H9 (cell line): ENCODE measurements around the gene PLEKHG3. TPM values are rescaled to one million over a fixed set of nuclear protein-coding genes. Genes with fewer than 3 reads are reported as not detected.

Source experiments
- DNase-seq: peaks from one replicate; pipeline ENCODE4 v3.0.0-alpha.2; 2017
- H2AFZ ChIP-seq: one replicate; pipeline ENCODE4 v1.6.1; 2013; ENCODE audit warnings: mild to moderate bottlenecking, low read length, control low read depth, moderate library complexity
- H2AK5ac ChIP-seq: 2 replicates; pipeline ENCODE4 v1.6.1; 2013; ENCODE audit warnings: low read length, control low read depth, mixed read lengths; ENCODE audit not compliant: insufficient read length
- H2BK120ac ChIP-seq: one replicate; pipeline ENCODE4 v1.6.1; 2013; ENCODE audit warnings: low read depth, mild to moderate bottlenecking, low read length, control low read depth, inconsistent platforms; ENCODE audit not compliant: poor library complexity, severe bottlenecking
- H2BK12ac ChIP-seq: 2 replicates; pipeline ENCODE4 v1.6.1; 2013; ENCODE audit warnings: low read length, control low read depth, mixed read lengths, low read depth; ENCODE audit not compliant: insufficient read length
- H2BK15ac ChIP-seq: 2 replicates; pipeline ENCODE4 v1.6.1; 2013; ENCODE audit warnings: low read depth, low read length, control low read depth
- H2BK20ac ChIP-seq: one replicate; pipeline ENCODE4 v1.6.1; 2013; ENCODE audit warnings: low read depth, mild to moderate bottlenecking, low read length, control low read depth, inconsistent platforms; ENCODE audit not compliant: poor library complexity, severe bottlenecking
- H2BK5ac ChIP-seq: 2 replicates; pipeline ENCODE4 v1.6.1; 2013; ENCODE audit warnings: low read length, control low read depth, mixed read lengths; ENCODE audit not compliant: insufficient read length
- H3K14ac ChIP-seq: 2 replicates; pipeline ENCODE4 v1.6.1; 2013; ENCODE audit warnings: low read length, control low read depth; ENCODE audit not compliant: insufficient read depth
- H3K18ac ChIP-seq: 2 replicates; pipeline ENCODE4 v1.6.1; 2013; ENCODE audit warnings: low read depth, mild to moderate bottlenecking, mixed read lengths, low read length, control low read depth; ENCODE audit not compliant: insufficient read length
- H3K23ac ChIP-seq: 2 replicates; pipeline ENCODE4 v1.6.1; 2013; ENCODE audit warnings: low read length, control low read depth, mixed read lengths, low read depth; ENCODE audit not compliant: insufficient read length
- H3K23me2 ChIP-seq: 2 replicates; pipeline ENCODE4 v1.6.1; 2013; ENCODE audit warnings: low read depth, mild to moderate bottlenecking, mixed read lengths, low read length, control low read depth; ENCODE audit not compliant: insufficient read length, poor library complexity, severe bottlenecking
- H3K27ac ChIP-seq: 2 replicates; pipeline ENCODE4 v1.5.1; 2013; ENCODE audit warnings: low read length, control low read depth, mixed read lengths, low read depth; ENCODE audit not compliant: insufficient read length
- H3K27me3 ChIP-seq: 2 replicates; pipeline ENCODE4 v1.6.1; 2013; ENCODE audit warnings: low read length, control low read depth, inconsistent platforms; ENCODE audit not compliant: insufficient read depth
- H3K4ac ChIP-seq: 2 replicates; pipeline ENCODE4 v1.6.1; 2013; ENCODE audit warnings: low read depth, mild to moderate bottlenecking, control low read depth, inconsistent platforms, low read length, moderate library complexity
- H3K4me1 ChIP-seq: 2 replicates; pipeline ENCODE4 v1.6.1; 2013; ENCODE audit warnings: low read length, control low read depth, inconsistent platforms; ENCODE audit not compliant: insufficient read depth
- H3K4me2 ChIP-seq: 2 replicates; pipeline ENCODE4 v1.6.1; 2013; ENCODE audit warnings: low read length, control low read depth, mixed read lengths; ENCODE audit not compliant: insufficient read length, insufficient read depth
- H3K56ac ChIP-seq: 2 replicates; pipeline ENCODE4 v1.6.1; 2013; ENCODE audit warnings: low read depth, mild to moderate bottlenecking, mixed read lengths, low read length, control low read depth; ENCODE audit not compliant: insufficient read length
- H3K79me1 ChIP-seq: 2 replicates; pipeline ENCODE4 v1.6.1; 2013; ENCODE audit warnings: low read depth, mild to moderate bottlenecking, moderate library complexity, low read length, control low read depth, inconsistent platforms; ENCODE audit not compliant: insufficient read depth, poor library complexity, severe bottlenecking
- H3K79me2 ChIP-seq: 2 replicates; pipeline ENCODE4 v1.6.1; 2013; ENCODE audit warnings: low read length, control low read depth, inconsistent platforms; ENCODE audit not compliant: insufficient read depth
- H3K9ac ChIP-seq: 2 replicates; pipeline ENCODE4 v1.6.1; 2013; ENCODE audit warnings: low read length, control low read depth, mixed read lengths; ENCODE audit not compliant: insufficient read length; ENCODE audit errors: extremely low read depth
- H3K9me3 ChIP-seq: one replicate; pipeline ENCODE4 v1.6.1; 2013; ENCODE audit warnings: low read depth, low read length, inconsistent platforms; ENCODE audit not compliant: control insufficient read depth
- H3T11ph ChIP-seq: one replicate; pipeline ENCODE4 v1.6.1; 2013; ENCODE audit warnings: mild to moderate bottlenecking, low read length, control low read depth, inconsistent platforms
- H4K20me1 ChIP-seq: one replicate; pipeline ENCODE4 v1.6.1; 2013; ENCODE audit not compliant: control insufficient read depth, insufficient read length, insufficient read depth
- H4K5ac ChIP-seq: 2 replicates; pipeline ENCODE4 v1.6.1; 2013; ENCODE audit warnings: low read depth, mild to moderate bottlenecking, mixed read lengths, low read length, control low read depth; ENCODE audit not compliant: insufficient read length
- H4K8ac ChIP-seq: replicated peaks from 2 replicates; pipeline ENCODE4 v1.6.1; 2013; ENCODE audit warnings: low read length, control low read depth, mixed read lengths, low read depth; ENCODE audit not compliant: insufficient read length
- H4K91ac ChIP-seq: 2 replicates; pipeline ENCODE4 v1.6.1; 2013; ENCODE audit warnings: low read depth, mild to moderate bottlenecking, moderate library complexity, mixed read lengths, low read length, control low read depth; ENCODE audit not compliant: insufficient read length
- H3K27ac Mint-ChIP-seq, 3 experiments: 2 replicates in 2 of 3; 3 replicates in 1 of 3; pipeline ENCODE4 v1.8.0; 2020 to 2021; ENCODE audit warnings: mixed read lengths in 3 of 3, mild to moderate bottlenecking in 1 of 3, moderate library complexity in 1 of 3
- H3K27me3 Mint-ChIP-seq: 2 replicates; pipeline ENCODE4 v1.8.0; 2021; ENCODE audit warnings: low read depth, mild to moderate bottlenecking, moderate library complexity, mixed read lengths
- H3K36me3 Mint-ChIP-seq, 3 experiments: 2 replicates in 2 of 3; 3 replicates in 1 of 3; pipeline ENCODE4 v1.8.0; 2020 to 2021; ENCODE audit warnings: low read depth in 3 of 3, mixed read lengths in 3 of 3; ENCODE audit not compliant: insufficient read depth in 1 of 3
- H3K4me1 Mint-ChIP-seq, 2 experiments: 2 replicates each; pipeline ENCODE4 v1.8.0; 2020; ENCODE audit warnings: mixed read lengths in 2 of 2
- H3K4me3 Mint-ChIP-seq, 2 experiments: 2 replicates in 1 of 2; 3 replicates in 1 of 2; pipeline ENCODE4 v1.8.0; 2020 to 2021; ENCODE audit warnings: mild to moderate bottlenecking in 2 of 2, mixed read lengths in 2 of 2, moderate library complexity in 1 of 2
- H3K9me3 Mint-ChIP-seq, 2 experiments: 2 replicates in 1 of 2; 3 replicates in 1 of 2; pipeline ENCODE4 v1.8.0; 2020; ENCODE audit warnings: mild to moderate bottlenecking in 2 of 2, mixed read lengths in 2 of 2, moderate library complexity in 1 of 2
- CTCF ChIP-seq: fragments of 200-600 bp; sonication (generic); conservative IDR thresholded peaks from 3 replicates; pipeline ENCODE4 v1.8.0; 2021; ENCODE audit warnings: antibody characterized with exemption, mild to moderate bottlenecking
- WGBS: extraction: QIAGEN DNeasy Blood & Tissue Kit; methylation state at CpG from one replicate; pipeline ENCODE4 v1.1.7; 2013; ENCODE audit warnings: missing lambda C conversion rate, low lambda C conversion rate, mixed read lengths; ENCODE audit not compliant: insufficient read length; ENCODE audit errors: extremely low coverage; 5-methylcytosine and 5-hydroxymethylcytosine counted together
- total RNA-seq: library from RNA; stranded (reverse); gene quantifications from 2 replicates; pipeline ENCODE4 v1.2.1, GENCODE V29; 2021

The PLEKHG3 gene
- total RNA-seq, 1 experiment from 2014 or later = 48.5 TPM

GRCh38 chr14:64738281-64738804 is 34.1 kb downstream of the PLEKHG3 start:
- no peak for DNase-seq
- H3K36me3 Mint-ChIP-seq = peaks cover 28 to 51% (median 47%) of the 10 kb centered on the region in 3 experiments
- peaks cover 11 to 15% of the 10 kb centered on the region in 2 experiments; a peak in 3 of 4 replicates for H3K4me1 Mint-ChIP-seq
- Histone ChIP-seq H3K27me3 (no peaks in the 10 kb centered on the region), H4K5ac (no peak overlapping the region), H3K4ac (no peak overlapping the region), H4K91ac (no peak overlapping the region), H2AFZ (no peak overlapping the region), H2AK5ac (no peak overlapping the region), H3K79me1 (no peaks in the 10 kb centered on the region), H2BK120ac (no peak overlapping the region), H3K18ac (no peak overlapping the region), H2BK15ac (no peak overlapping the region), H4K20me1 (no peaks in the 10 kb centered on the region), H3K27ac (no peak overlapping the region), H3K9me3 (no peaks in the 10 kb centered on the region), H3K79me2 (no peaks in the 10 kb centered on the region), H4K8ac (no peak overlapping the region), H3K9ac (no peak overlapping the region), H3K14ac (no peak overlapping the region), H2BK20ac (no peak overlapping the region), H3T11ph (no peak overlapping the region), H2BK5ac (no peak overlapping the region), H3K23me2 (no peaks in the 10 kb centered on the region), H3K4me2 (no peak overlapping the region), H2BK12ac (no peak overlapping the region), H3K23ac (no peak overlapping the region), H3K56ac (no peak overlapping the region), H3K4me1 (no peaks in the 10 kb centered on the region; the same call in 1 of the 2 replicates)
- no peak overlapping the region for H3K4me3 Mint-ChIP-seq
- WGBS = no CpG with 5 or more reads among the region's 9 CpGs
- 0 out of 7 replicates have a peak overlapping the region, but pooled peaks of 1 of the 3 experiments have one; percentile 40 for H3K27ac Mint-ChIP-seq
- TF ChIP-seq CTCF = no peak
- no peaks in the 10 kb centered on the region for H3K27me3 Mint-ChIP-seq
- no peaks in the 10 kb centered on the region for H3K9me3 Mint-ChIP-seq
